KG1 (cell line): ENCODE results near the gene STX18.
"Not testable (repeated sequence)": the region's sequence is repeated elsewhere in the genome, so short reads cannot be mapped to it uniquely, and the experiment has no call there.

Experiments used
- DNase-seq: peaks from one replicate; lab custom pipeline; 2025; lab: John Stamatoyannopoulos, UW

STX18 gene

DNA sequence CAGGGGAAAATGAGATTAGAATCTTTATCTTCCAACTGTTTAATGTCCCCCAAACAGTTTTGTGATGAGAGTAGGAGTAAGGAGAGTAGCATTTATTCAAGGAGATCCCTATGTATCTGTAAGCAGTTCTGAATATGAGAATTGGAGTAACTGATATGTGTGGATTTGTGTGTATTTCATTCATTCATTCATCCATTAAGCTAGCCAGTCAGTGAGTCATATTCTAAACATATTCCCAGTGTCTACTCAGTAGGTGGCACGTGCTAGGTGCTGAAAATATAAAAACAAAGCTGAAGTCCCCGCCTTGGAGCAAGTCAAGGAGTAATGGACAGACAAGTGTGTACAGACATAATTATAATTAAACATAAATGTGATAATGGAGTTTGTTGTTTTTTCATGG, 12.4 kb upstream of the STX18 start:
- no peak for DNase-seq

DNA sequence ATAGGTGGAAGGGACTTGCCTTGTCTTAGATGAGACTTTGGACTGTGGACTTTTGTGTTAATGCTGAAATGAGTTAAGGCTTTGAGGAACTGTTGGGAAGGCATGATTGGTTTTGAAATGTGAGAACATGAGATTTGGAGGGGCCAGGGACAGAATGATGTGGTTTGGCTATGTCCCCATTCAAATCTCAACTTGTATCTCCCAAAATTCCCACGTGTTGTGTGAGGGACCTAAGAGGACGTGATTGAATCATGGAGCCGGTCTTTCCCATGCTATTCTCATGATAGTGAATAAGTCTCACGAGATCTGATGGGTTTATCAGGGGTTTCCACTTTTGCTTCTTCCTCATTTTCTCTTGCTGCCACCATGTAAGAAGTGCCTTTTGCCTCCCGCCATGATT, 10.2 kb upstream of the STX18 start:
- DNase-seq, result not testable (repeated sequence)

DNA sequence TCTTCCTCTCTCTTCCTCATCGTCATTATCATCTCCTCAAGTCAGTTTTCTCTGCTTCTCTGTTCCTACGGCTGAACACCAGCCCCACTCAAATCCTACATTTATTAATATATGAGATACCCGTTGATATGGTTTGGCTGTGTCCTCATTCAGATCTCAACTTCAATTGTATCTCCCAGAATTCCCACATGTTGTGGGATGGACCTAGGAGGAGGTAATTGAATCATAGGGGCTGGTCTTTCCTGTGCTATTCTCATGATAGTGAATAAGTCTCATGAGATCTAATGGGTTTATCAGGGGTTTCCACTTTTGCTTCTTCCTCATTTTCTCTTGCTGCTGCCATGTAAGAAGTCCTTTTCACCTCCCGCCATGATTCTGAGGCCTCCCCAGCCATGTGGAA, 8.3 kb upstream of the STX18 start:
- not testable (repeated sequence) for DNase-seq

DNA sequence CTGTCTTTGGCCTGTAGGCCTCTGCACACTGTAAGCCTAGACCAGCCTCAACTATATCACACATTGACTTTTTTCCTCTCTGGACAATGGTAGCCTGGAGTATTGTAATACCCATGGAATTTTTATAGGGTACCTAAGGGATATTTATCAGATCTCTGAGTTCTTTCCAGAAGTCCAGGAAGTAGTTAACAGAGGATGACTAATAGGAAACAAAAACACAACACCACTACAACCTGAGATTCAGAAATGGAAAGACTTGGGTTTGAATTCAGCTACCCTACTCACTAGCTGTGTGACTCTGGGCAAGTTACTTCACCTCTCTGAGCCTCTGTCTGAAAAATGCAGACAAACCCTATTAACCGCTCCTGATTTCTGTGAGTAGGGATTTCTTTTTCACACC, 7.7 kb upstream of the STX18 start:
- no peak for DNase-seq

DNA sequence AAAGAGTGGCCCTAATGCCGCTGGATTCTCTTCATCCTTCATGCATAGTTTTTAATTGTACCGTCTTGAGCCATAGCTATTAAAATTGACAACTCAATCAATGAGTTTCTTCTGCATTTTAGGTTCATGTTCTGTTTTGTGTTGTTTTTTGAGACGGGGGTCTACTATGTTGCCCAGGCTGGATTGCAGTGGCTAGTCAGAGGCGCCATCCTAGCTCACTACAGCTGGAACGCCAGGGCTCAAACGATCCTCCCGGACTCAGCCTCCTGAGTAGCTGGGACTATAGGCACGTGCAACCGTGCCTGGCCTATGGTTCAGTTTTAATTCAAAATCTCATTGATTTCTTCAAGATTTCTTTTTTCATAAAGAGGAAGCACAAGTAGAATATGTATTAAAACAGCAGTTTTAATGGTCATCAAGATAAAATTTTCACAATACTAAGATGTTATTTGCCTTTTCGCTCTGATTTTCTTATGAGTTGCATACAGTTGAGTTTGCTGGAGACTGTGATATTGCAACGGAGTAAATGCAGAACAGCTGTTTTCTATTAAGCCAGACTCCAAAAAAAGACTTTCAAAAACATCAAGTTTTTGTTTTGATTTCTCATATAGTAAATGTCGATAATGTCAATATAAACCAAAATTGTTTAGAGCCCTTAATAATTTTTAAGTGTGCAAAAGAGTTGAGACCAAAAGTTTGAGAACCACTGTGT, 1.1 kb upstream of the STX18 start:
- no peak for DNase-seq

DNA sequence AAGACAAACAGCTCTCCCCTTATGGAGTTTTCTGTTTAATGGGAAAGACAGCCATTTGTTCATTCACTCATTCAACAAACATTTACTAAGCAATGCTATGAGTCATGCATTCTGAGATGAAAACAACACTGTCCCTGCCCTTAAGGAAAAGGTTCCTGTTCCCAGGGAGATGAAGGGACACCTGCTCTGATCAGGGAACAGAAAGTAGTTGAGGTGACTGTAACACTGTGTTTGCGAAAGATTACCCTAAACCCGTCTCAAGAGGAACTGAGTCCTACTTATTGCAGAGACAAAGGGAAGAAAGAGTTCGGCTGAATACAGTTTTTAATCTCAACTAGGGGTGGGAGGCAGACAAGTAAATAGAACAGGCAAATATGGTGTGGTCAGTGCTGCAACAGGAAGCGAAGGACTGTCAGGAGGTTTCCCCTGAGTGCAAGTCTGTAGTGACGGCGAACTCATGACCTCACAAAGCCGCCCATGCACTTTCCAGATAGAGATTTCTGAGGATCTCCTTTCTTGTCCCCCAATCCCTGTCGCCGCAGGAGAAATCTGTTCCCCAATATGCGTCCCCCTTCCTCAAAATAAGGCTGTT, 712 bp downstream of the STX18 start:
- no peak for DNase-seq

DNA sequence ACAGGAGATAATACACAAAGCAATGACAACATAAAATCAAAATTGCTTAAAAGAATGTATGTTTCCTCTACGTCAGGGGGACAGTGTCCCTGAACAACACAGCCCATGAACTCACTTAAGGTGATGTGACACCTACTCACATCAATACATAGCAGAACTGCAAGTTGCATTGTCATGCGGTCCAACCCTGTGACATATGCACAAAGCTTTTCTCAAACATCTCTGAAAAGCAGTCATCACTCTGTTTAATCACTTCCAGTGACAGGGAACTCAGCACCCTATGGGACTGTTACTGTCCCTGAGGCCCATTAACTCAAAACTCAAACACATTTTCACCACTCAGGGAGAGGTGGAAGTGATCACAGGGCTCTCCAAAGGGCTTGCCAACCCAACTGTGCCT, 2.4 kb downstream of the STX18 start:
- DNase-seq, result no peak

DNA sequence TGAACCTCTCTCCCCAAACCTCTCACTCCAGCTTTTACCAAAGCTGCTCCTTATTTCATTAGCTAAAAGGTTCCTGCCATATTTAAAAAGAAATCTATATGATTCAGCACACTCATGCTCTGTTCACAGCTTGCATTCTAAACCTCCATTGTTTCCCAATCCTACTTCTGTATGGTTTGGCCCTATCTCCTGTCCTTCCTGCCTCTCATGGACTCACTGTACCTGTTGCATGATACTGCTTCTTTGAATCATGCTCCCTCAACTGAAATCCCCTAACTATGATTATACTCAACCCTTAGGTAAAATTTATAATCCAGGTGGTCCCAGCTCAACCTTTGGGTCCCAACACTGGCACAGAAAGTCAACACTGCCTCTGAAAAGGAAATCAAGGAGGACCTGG, 6.3 kb downstream of the STX18 start:
- no peak for DNase-seq

DNA sequence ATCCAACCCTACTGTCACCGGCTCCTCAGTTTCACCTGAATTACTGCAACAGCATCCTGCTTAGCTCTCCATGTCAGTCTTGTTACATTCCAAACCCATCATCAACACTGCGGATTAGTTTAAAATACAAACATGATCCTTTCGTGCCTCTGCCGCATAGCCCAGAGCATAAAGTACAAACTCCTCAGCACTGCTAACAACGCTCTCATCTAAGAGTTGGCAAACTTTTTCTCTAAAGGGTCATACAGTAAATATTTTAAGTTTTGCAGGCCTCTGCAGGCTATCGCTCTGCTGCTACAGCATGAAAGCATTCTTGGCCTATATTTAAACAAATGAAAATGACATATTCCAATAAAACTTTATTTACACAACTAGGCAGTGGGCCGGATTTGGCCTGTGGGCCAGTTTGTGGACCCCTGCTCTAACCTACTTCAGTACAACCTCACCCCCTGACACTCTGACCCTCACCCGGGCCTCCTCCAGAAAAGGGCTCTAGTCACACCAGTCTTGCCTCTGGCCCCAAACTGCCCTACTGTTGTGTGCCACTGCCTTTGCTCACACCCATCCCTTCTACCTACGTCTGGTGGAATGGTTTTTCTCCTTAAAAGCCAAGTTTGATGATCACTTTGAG, 7.2 kb downstream of the STX18 start:
- DNase-seq, result no peak

DNA sequence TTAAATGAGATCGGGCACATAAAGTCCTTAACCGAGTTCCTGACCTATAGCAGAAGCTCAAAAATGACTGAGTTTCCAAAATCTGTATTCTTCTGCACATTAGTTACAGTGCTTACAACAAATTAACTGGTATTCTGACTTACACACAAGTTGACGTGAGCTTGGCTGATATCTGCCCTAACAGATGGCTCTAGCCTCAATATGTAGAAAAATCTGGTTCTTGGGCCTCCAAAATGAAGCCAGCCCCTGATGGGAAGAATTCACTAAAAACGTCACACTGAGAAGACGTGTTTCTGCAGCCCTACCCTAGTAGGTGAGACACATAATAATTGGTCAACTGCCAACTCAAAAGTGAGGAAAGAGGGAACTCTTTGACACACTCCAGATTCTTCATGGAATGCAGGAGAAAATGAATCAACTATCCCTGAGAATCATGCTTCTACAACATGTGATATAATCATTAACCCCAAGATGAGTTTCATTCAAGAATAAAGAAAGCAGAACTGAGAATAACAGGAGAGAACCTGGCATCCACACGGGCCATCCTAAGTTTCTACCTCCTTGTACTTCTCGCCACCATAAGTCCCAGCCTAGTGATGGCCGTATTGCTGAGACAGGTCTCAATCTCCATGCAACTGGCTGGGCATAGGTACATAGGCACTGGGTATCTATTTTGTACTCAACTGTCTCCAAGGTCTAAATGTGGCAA, 8.2 kb downstream of the STX18 start:
- no peak for DNase-seq

DNA sequence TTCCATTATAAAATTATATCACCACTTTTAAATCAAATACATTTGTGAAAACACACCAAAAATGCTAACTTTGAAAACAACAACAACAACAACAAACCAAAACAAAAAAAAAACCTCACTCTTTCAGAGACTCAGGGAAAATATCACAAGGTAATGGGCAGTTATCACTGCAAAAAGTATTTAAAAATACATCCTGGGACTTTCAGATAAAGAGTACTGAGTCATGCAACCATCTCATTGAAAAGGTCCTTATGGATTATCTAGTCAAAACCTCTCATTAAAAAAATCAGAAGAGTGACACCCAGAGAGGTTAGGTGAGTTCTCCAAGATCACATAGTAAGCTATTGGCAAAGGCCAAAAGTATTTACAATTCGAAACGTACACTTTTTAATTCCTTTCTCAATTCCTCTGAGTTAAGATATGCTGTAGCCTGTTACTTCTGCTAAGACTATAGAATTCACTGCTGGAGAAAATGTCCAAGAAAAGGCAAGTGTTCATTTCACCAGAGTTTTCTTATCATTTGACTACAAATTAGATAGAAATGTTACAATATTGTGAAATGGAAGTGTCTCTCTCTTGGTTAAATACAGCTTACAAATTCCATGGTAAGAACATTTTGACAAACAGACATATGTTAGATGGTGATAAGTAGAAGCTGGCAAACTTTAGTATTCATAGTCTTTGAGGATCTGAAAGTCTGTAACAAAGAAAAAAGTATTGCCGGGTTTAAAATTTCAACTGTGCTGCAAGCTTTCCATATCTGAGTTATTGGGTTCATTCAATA, 9.3 kb downstream of the STX18 start:
- no peak for DNase-seq

DNA sequence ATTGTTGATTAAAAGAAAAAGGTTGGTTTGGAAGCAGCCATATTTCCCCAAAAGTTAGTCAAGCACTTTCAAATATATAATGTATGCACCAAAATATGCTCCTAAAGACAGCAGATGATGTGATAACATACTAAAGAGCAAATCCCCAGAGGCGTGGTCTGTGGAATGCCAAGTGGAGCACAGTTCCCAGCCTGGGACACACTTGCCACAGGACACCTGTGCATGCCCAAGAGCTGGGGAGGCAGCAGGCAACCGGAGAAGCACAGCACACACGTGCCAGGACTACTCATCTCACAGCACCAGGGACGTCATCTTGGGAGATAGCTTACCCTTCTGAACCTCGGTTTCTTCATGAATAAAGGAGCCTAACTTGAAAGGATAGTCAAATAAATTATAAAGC, 12.5 kb downstream of the STX18 start:
- no peak for DNase-seq

DNA sequence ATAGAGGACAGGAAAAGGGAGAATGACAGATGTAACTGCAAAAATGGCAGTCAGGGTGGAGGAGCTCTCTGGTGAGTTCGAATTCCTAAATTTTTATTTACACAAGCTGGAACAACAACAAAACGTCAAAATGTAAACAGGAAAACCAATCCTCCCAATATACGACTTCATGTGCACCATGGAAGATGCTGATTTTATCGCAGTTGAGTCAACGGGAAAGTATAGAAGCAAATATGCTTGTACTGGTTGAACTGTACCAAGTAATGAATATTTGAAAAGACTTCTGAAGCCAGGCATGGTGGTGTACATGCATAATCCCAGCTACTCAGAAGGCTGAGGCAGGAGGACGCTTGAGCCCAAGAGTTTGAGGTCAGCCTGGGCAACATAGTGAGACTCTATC, 15.4 kb downstream of the STX18 start:
- DNase-seq, result no peak

DNA sequence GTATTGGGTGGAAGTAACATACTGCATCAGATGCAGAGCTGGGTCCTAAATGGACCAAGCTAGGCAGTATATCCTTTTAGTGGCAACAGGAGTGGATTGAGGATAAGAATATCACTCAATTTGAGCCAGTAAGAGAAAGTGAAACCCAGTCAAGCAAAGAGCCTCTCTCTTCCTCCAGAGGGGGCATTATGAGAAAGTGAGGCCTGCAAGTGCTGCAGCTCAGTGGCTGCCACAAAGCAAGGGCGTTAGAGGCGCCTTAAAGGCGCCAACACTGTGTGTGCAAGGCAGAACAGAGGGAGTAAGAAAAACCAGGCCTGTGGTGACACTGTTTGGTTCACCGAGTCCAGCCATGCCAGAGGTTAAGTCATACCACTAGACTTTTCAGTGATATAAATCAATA, 17.5 kb downstream of the STX18 start:
- DNase-seq, result no peak

DNA sequence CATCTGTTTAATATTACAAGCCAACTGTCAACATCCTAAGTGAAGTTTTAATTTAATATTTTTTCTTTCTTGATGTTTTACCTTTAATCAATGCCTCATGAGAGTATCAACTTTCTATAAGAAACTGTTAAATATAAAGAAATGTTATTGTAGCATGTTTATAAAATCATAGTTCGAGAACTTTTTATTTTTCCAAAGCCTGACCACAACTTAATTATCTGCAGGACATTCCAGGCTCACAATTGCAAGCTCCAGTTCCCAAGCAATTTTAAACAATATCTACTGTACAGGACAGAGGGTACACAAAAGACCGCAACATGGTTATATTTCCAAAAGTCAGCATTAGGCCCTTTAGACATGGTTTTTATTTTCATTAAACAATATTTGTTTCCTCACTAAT, 20.1 kb downstream of the STX18 start:
- DNase-seq, result no peak

DNA sequence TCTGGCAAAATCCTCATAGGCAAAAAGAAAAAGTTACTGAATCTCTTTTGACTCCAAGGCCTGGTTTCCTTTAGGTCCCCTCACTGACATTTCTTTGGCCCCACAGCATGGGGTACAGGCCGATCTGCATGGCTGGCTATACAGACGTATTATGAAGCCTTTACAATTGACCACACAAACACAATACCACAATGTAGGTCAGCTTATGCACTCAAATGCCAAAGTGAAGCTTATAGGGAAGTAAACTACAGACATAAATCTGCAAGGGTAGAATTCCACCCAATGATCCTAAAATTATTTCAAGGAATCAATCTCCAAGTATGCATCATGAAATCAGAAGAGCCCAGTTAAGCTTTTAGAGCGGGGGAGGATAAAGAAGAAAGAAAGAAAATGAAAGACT, 20.7 kb downstream of the STX18 start:
- DNase-seq, result no peak

DNA sequence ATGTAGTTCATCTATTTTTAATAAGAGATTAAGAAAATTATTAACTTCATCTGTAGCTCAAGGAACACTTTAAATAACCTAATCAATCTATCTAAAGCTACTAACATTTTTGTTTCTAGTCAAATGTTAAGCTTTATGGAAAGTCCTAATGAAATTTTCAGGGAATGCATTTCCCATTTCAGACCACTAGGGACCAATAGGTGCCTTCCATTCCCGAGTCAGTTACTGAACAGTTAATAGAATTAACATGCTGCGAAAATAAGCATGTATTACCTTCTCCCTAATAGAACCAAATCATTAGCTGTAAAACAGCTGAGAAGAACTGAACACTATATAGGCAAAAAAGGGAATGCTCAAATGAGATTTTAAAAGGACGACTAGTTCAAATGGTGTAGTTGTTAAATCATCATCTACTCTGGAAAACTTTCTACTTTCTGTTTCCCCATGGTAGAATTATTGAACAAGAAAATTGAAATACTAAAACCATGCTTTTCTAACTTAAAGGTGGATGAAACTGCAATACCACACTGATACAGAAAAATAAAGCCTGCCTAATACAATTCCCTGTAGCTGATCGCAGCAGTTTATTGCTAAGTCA, 22.5 kb downstream of the STX18 start:
- DNase-seq, result no peak

DNA sequence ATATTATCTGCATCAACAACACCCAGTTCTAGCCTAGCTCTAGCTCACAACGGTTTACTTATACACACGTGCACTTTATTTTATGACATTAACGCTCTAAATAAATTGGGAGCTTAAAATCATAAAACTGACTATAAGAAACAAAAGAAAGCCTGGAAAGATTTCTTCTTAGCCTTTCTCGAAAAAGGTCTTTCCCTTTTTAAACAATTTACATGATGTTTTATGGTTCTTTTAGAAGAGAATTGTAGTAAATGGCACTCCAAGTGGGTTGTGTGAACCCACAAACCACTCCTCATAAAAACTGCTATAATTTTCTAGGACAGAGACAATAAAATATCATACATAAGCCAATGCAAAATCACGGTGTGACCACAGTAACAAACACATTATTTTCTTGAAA, 23.1 kb downstream of the STX18 start:
- no peak for DNase-seq

DNA sequence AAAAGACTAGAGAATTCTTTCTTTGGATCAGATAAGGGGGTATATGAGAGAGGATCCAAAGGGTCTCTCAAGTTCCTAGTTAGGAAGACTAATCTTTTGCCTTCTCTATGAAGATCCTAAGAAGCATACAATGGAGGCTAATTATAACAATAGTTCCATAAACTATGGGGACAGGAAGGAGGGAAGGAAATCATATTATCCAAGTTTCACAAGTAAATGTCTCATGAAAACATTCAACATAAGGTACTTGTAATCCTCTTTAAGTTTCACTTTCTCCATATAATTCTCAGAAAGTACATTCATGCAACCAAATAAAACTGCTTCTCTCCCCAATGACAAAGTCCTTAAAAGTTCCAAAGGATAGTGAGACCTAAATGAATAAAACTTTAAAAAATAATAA, 27.1 kb downstream of the STX18 start:
- DNase-seq, result no peak

DNA sequence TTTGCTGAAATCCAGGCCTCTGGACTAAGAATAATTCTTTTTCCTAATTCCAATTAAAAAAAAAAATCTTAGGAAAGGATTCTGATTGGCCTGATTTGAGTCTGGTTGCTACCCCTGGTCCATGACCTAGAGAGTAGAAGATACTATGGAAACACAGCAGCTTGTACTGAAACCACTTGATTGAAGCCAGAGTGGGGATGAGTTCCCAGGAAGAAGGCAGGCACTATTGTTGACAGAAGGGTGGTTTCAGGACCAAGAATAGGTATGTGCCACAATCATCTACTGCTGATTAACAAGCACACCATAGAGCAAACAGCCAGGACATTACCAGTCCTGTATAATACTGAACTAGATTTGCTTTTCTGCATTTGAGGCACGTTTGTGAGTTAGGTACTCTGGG, 29.6 kb downstream of the STX18 start:
- no peak for DNase-seq

DNA sequence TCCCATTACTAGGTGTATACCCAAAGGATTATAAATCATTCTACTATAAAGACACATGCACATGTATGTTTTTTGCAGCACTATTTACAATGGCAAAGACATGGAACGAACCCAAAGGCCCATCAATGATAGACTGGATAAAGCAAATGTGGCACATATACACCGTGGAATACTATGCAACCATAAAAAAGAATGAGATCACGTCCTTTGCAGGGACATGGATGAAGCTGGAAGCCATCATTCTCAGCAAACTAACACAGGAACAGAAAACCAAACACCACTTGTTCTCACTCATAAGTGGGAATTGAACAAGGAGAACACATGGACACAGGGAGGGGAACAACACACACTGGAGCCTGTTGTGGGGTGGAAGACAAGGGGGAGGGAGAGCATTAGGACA, 31.2 kb downstream of the STX18 start:
- DNase-seq, result not testable (repeated sequence)

DNA sequence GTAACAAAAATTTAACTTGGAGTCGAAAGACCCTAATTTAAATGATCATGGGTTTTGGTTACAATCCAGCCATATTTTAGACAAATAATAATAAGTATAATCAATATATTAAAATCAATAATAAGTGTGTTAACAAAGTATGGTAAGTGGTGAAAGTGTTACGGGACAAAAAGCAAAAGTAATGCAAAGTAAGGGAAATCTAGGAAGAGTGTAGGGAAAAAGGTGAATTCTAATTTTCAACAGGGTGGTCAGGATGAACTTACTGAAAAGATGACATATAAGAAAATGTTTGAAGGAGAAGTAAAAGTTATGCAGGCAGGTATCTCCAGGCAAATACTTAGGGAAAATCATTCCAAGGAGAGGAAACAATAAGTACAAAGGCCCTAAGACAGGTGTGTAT, 32.3 kb downstream of the STX18 start:
- no peak for DNase-seq
